Measurements from ENCODE around the gene CATSPER3. TPM values are rescaled to one million over a fixed set of nuclear protein-coding genes. Genes with fewer than 3 reads are reported as not detected.

Gene CATSPER3
- total RNA-seq, 1 donor from 2014 or later, result not detected

GRCh38 chr5:135048930-135049329, 81.2 kb downstream of the CATSPER3 start:
- no peak for DNase-seq (ENCODE audit: low read depth)
- no peak for TF ChIP-seq CTCF (conservative IDR thresholded peaks at IDR 0.05; ENCODE audit: low read depth, low read length)
- no peak overlapping the region for H3K4me3 ChIP-seq (ENCODE audit: low read depth, low read length)

DNA sequence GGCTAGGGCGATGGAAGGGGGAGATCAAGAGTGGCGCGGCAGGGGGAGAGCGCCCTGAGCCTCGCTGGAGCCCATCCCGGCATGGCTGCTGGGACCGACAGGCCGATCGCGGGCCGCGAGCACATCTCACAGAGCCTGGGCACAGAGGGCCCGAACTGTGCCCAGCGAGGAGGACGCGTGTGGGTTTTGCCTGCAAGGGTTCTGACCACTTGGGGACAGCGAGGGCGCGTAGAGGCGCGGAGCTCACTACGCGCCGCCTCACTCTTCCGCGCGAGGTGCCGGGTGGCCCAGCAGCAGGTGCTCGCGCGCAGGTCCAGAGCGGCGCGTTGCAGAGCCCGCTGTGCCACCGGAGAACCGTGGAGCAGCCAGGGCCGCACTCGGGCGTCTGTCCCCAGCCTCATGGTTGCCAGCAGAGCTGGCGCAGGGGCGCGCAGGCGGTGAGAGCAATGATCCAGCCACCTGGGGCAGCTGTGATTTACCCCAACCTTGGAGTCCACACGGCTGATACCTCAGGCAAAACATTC, 82.6 kb downstream of the CATSPER3 start:
- DNase-seq (ENCODE audit: low read depth), result no peak

GRCh38 chr5:135051399-135051798, 83.7 kb downstream of the CATSPER3 start:
- no peak for DNase-seq (ENCODE audit: low read depth)
- H3K4me3 ChIP-seq (ENCODE audit: low read depth, low read length), result no peak overlapping the region
- no peak for TF ChIP-seq CTCF (conservative IDR thresholded peaks at IDR 0.05; ENCODE audit: low read depth, low read length)

More for the DNA sequence above, 82.6 kb downstream of the CATSPER3 start:
- TF ChIP-seq CTCF (conservative IDR thresholded peaks at IDR 0.05; ENCODE audit: low read depth, low read length), result no peak
- H3K4me3 ChIP-seq (ENCODE audit: low read depth, low read length), result no peak overlapping the region

DNA sequence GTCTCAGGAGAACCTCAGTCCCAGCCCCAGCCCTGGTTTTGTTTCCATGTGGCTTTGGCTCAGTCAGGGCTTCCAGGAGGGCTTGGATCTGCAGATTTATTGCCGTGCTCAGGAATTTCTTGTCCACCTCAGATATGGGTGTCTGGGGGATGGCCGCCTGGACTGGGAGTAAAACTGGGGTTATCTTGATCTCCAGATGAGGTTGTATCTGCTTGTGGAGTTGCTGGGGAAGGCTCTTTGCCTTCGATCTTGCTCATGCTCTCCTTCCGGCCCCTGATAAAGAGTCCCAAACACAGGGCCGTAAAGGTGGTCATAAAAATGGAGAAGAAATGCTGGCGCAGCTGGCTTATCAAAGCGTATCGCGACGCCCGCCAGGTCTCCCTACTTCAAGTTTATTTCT, 84.2 kb downstream of the CATSPER3 start:
- no peak for DNase-seq (ENCODE audit: low read depth)
- no peak for TF ChIP-seq CTCF (conservative IDR thresholded peaks at IDR 0.05; ENCODE audit: low read depth, low read length)
- H3K4me3 ChIP-seq (ENCODE audit: low read depth, low read length), result no peak overlapping the region

- no peak for TF ChIP-seq CTCF (conservative IDR thresholded peaks at IDR 0.05; ENCODE audit: low read depth, low read length)
Observed at GRCh38 chr5:135052511-135053145, 84.9 kb downstream of the CATSPER3 start.

GRCh38 chr5:135053278-135053677, 85.6 kb downstream of the CATSPER3 start:
- H3K4me3 ChIP-seq (ENCODE audit: low read depth, low read length), result no peak overlapping the region
- no peak for DNase-seq (ENCODE audit: low read depth)
- TF ChIP-seq CTCF (conservative IDR thresholded peaks at IDR 0.05; ENCODE audit: low read depth, low read length), result no peak

More at GRCh38 chr5:135052511-135053145, 84.9 kb downstream of the CATSPER3 start:
- no peak for DNase-seq (ENCODE audit: low read depth)
- no peak overlapping the region for H3K4me3 ChIP-seq (ENCODE audit: low read depth, low read length)

DNA sequence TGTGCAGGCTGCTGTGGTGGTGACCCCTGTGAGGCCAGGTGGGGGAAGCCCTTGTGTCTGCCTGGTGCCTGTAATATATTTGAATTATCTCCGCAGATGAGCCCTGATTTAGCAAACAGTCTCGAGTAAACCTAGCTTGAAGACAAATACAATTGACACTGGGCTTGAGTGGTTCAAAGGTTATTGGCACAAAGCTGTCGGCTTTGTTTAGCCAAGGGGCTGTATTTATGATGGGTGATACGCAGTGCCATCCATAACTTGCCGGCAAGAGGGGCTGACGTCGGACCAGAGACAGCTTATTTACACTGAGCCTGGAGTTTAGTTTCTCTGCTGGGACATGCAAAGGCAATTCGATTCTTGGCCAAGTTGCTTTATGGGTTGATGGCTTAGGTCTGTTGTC, 86.3 kb downstream of the CATSPER3 start:
- no peak for TF ChIP-seq CTCF (conservative IDR thresholded peaks at IDR 0.05; ENCODE audit: low read depth, low read length)
- no peak overlapping the region for H3K4me3 ChIP-seq (ENCODE audit: low read depth, low read length)
- no peak for DNase-seq (ENCODE audit: low read depth)
